Vagina (tissue), 2 donors: ENCODE results near the gene KDM4D.
"Not testable (repeated sequence)": the region's sequence is repeated elsewhere in the genome, so short reads cannot be mapped to it uniquely, and the experiment has no call there.

Experiments
- CTCF ChIP-seq, 3 experiments: fragments of 450-650 bp in 2 of 3; fragments of 200-600 bp in 1 of 3; sonication (generic) in 1 of 3; IDR thresholded peaks; one replicate each; pipeline ENCODE4 v1.5.1; 2017 to 2019; ENCODE audit warnings: antibody characterized with exemption in 3 of 3, mild to moderate bottlenecking in 2 of 3, moderate library complexity in 2 of 3
- POLR2A ChIP-seq, 2 donors: fragments of 450-650 bp; IDR thresholded peaks; one replicate each; pipeline ENCODE4 v1.6.1; 2017; ENCODE audit warnings: antibody characterized with exemption in 2 of 2, mild to moderate bottlenecking in 2 of 2, moderate library complexity in 2 of 2
- POLR2AphosphoS5 ChIP-seq, 2 donors: sonication (generic); formaldehyde crosslinking; IDR thresholded peaks; one replicate each; pipeline ENCODE4 v1.9.0; 2017; ENCODE audit warnings: antibody characterized with exemption in 2 of 2, mild to moderate bottlenecking in 2 of 2, low read depth in 1 of 2; ENCODE audit not compliant: insufficient read depth in 1 of 2

GRCh38 chr11:95037356-95038035, 64.0 kb downstream of the KDM4D start:
- not testable (repeated sequence) for TF ChIP-seq POLR2AphosphoS5 (IDR thresholded peaks at IDR 0.05; ENCODE audit: insufficient read depth in 1 of 2, low read depth in 1 of 2); CTCF (IDR thresholded peaks at IDR 0.05); POLR2A (IDR thresholded peaks at IDR 0.05)
